ENCODE data around the gene TACC3.
A peak's percentile ranks its signal among the peaks of the same experiment; 100 is the strongest.

Gene TACC3

DNA sequence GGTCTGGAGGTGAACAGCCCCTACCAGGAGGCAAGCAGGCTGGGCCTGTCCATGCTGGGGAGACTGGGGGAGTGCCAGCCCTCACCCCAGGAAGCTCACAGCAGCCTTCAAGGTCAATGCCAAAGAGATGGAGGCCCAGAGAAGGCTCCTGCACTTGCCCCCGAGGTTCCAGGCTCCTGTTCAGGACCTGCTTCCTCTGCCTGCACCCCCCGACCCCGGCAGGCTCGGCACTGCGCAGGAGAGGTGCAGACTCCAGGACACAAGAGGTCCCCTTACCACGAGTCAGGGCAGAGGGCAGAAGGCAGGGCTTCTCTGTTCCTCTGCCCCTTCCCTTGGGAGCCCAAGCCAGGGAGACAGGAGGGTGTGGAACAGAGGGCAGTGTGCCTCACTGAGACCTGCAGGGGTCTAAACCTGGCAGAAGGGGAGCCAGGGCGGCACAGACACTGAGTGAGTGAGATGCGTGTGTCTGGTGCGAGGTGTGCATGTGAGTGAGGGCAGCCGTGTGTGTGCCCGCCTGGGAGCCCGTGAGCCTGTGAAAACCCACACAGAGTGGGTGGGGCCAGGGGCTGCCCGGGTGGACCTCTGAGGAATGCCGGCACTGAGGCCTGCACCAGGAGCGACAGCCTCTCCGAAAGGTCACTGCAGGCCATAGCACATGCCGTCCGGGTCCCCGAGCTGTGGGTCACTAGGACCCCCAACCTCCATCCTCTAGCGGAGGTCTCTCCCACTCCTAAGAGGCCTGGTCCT lies 41.1 kb downstream of the TACC3 start:
- DNase-seq, result no peak

DNA sequence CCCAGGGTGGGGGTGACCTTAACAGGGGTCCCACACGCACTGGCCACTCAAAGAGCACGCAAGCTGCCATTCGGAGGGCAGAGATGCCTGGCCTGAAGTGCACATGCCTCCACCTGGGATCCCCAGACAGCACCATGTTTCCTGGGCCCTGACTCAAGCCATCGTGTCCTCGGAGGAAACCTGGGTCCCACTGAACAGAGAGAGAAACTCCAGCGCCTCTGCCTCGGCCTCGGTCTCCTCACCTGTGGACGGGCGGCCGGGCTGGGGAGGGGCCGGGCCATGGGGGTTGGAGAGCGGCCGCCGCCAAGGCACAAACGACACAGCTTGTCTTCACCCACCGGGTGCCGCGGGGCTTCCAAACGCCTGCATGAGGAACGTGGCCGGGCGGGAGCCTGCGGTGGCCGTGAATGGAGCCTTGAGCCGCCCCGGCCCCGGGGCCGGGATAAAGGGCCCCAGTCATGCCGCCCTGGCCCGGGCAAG lies 41.8 kb downstream of the TACC3 start:
- DNase-seq, result no peak

DNA sequence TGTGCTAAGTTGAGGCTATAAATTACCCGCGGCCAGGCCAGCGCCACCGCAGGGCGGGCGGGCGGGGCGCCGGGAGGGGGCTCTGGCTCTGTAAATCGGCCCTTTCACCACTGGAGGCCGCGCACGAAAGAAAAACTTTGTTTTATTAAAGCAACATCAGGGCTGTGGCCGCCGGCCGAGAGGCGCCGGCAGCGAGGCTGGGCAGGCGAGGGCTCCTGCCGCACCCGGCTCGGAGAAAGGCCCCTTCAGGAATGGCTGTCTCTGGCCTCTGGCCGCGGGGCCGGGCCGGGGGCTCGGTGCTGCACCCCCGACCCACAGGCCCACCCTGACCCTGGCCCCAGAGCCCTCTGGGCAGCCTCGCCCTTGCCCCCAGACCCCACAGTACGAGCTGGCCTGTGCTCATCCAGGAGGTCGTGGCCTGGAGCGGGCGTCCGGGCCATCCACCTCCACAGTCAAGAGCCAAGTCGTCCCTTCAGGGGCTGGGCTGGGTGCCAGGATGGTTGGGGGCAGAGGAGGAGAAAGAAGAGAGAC lies 42.3 kb downstream of the TACC3 start:
- peak; percentile 60 for DNase-seq

DNA sequence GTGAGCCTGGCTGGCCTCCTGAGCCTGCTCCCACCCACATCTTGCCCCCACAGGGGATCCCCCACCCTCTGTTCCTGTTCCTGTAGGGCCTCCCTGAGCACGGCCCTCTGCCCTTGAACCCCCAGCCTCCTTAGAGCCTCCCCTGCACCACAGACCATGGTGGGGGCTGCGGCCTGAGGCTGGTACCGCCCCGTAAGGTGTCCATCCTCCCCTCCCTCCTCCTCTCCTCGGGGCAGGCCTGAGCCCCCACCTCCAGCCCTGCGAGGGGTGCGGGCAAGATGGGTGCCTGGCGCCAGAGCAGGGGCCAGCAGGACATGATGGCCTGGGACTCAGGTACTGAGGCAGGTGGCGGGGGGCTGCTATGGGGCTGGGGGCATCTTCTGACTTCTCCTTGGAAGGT lies 43.3 kb downstream of the TACC3 start:
- no peak for DNase-seq

DNA sequence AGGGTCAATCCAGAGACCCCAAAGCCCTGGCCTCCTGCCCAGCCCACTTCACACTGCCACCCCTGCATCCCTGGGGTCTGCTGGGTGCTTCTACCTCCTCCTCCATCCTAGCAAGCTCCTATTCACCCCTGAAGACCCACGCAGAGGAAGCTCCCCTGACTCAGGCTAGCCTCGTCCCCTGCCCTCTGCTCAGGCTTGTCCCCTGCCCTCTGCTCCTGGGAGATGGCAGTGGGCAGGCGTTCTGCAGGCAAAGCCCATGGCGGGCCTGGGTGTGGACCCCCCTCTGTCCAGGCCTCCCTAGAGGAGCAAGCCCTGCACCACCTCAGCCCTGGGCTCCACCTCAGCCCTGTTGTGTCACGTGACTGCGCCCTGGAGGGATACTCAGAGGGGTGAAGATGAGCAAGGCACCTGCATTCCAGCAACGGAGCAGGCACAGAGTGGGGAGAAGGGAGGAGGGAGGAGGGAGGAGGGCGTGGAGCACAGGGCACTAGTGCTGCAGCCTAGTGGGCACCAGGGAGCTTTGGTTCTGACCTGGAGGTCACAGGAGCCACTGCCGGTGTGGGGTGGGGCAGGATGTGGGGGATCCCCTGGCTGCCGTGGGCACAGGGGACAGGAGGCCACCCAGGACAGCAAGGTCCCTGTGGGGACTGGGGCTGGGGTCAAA lies 44.2 kb downstream of the TACC3 start:
- no peak for DNase-seq

DNA sequence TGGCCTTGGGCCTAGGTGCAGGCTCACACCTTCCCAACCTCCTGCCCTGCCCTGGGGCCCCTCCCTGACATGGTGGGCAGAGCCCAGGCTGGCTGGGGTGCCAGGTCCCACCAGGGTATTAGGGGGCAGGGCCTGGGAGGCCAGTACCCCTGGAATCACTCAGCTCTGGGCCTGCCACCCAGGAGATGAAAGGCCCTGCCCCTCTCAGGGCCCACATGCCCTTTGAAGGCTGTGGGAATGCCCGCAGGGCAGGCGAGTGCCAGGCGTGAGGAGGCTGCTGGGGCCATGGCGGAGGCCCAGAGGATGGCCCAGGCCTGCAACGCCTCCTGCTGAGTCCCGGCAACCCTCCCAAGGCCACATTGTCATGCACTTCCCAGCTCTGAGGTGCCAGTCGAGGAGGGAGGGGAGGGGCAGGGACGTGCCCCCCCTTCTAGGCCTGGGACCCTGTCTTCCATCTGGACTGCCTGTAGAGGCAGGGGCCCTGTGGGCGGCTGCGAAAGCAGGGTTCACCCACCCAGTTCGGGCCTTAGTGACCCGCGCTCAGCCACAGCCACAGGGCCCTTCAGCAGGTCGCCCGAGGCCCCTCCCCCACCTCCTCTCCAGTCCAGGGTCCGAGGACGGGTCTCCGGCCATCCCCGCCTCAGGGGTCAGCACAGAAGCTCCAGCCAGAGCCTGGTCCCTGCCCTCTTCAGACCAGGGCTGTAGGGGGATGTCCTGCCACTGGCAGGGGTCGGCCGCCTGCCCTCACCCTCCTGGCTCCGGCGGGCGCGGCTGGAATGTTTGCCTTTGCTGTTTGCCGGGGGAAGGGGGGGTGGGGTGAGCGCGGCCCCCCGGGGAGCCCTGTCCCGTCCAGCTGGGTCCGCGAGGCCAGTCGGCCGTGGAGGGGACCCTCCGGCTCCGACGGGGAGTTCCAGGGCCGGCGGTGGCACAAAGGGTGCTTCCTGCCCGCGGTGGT lies 45.1 kb downstream of the TACC3 start:
- no peak for DNase-seq

DNA sequence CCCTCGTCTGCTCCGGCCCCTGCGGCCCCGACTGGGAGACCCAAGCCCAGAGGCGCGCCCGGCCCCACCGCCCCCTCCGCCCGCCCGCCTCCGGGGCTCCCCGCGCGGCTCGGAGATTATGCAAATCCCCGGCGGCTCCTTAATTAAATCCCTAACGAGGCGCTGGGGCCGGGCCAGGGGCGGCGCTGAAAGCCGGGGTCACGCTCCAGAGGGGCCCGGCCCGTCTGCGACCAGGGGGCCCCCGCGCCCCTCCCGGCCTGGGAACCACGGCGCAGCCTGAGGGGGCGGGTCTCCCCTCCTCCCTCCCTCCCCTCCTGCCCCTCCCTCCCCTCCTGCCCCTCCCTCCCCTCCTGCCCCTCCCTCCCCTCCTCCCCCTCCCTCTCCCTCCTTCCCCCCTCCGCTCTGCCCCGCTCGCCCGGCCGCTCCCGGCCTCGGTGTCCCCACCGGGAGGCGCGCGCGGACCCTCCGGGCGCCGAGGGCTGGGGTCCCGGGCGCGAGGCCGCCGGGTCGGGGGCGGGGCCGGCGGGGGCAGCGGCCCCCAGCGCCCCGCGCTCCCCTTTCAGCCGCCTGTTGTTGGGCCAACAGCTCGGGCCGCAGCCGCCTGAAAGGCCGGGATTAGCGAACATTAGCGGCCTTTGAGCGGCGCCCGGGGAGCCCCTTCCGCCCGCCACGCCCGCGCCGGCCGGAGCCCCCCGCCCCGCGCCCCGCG lies 45.9 kb downstream of the TACC3 start:
- peak; percentile 39 for DNase-seq

DNA sequence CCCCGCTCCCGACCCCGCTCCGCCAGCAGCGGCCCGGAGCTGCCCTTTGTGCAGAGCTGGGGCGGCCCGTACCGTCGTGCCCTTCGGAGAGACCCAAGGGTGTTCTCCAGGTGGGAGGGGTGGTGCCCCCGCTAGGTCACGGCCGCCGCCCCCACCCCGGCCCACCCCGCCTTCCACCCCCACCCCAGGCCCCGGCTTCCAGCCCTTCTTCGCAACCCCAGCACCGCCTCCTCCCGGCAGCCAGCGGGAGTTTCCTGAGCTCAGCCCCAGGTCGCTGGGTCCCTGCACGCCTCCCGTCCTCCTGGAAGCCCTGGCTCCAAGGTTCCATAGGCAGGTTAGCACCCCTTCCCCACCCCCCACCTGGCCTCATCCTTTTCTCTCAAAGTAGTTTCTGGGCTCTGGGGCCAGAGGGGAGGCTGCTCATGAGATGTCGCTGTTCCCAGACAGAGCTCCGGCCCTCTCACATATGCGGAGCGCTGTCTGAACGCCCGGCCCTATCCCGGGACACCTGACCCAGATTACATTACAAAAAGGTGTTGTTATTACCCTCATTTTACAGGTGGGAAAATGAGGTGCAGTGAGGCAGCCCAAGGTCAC lies 46.5 kb downstream of the TACC3 start:
- DNase-seq, result peak; percentile 48

DNA sequence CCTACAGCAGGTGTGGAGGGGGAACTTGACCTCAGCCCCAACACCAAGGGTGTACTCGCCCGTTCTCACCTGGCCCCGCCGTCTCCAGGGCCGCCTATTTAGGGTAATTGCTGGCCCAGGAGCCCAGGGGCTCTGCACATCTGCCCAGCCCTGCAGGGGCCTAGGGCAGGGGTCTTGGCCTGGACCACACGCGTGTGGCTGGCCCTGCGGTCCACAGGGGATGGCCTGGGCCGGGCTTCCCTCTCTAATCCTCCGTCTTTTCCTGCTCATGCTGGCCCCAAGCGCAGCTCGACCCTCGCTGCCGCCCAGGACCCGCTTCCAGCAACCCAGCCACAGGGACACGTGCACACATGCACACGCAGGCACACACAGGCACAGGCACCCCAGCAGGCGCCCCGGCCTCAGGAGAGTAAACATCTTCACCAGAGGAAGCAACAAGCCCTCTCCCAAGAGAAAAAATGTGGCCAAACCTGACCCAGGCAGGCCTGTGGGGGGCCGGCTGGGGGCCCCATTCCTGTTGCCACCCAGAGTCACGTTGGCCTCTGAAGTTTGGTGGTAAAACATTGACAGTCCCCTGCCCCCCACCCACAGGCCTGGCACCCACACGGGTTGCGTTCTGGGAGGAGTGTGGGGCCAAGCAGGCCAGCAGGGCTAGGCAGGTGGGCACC lies 47.2 kb downstream of the TACC3 start:
- no peak for DNase-seq

DNA sequence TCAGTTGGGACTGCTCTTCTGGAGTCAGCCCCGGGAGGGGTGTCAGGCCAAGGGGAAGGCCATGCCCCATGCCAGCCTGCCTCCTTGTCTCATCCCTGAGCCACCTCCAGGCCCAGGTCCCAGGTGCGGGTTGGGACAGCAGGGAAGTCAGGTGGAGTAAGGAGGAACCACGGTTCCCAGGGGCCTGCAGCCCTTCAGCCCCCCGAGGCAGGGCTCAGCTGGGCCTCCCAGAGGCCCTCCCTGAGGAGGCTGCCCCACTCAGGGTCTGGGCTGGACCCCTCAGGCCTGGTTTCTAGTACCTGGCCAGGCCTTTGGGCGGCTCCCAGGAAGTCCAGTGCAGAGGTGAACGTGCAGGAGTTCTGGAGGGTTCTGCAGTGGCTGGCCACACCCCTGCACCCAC lies 48.4 kb downstream of the TACC3 start:
- DNase-seq, result no peak

DNA sequence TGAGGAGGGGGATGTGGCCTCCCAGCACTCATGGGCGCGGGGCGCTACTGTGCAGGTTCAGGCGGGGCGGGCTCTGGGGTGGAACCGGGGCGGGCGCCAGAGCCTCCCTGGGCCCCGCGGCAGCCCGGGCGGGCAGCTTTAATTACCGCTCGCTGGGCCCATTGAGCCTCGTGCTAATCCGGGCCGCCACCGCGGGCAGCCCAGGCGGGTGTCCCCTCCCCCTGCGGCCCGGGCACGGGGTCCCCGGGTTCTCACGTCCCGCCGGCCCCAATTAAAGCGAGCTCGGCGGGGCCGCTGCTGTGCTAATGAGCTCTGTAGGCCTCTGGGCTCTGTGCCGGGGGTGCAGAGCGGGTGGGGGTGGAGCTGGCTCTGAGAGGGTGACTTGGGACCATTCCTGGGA lies 48.9 kb downstream of the TACC3 start:
- DNase-seq, result no peak

DNA sequence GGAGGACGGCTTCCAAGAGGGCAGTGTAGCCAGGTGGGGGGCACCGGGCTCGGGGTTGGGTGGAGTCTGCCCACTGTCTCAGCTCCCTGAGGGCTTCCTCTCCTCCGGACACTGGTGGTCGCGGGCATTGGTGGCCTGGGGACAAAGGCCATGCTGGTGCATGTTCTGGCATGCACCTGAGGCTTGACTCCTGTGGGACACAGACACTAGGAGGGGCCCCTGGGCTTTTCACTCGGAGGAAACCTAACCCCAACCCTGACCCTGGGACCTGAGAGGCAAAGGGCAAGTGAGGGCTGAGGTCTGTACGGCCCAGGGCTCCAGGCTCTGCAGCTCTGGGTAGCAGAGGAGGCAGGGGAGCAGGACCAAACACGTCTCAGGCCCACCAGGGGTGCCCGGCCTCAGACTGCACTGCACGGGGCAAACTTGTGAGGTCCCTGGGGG lies 49.5 kb downstream of the TACC3 start:
- DNase-seq, result no peak

DNA sequence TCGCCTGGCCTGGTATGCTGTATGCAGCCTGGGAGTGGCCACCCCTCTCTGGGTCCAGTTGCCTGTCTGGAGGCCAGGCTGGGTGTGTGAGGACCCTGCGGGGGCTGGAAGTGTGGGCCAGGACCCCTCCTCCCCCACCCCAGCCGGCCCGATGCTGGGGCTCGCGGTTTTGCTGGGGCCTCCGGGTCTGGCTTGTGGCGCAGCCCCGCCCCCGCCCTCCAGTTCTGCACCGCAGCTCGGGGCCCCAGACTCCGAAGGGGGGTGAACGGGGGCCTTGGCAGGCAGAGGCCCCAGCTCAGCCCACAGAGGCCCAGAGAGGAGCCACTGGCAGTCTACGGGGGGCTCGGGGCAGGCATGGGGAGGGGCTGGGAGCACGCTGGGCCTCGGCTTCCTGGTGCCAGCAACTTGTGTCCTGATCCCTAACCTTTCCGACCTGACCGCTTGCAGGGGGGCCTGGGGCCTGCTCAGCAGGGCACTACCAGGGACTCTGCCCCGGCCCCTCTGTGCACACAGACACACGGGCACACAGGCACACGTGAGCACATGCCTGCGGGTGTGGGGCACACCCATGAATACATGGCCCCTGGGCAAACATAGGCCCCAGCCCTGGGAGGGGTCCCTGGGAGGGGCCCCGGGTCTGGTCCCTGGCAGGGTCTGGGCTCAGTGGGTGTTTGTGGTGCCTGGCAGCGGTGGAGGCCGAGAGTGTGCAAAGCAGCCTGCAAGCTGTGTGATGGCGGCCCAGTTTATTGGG lies 50.4 kb downstream of the TACC3 start:
- DNase-seq, result no peak

DNA sequence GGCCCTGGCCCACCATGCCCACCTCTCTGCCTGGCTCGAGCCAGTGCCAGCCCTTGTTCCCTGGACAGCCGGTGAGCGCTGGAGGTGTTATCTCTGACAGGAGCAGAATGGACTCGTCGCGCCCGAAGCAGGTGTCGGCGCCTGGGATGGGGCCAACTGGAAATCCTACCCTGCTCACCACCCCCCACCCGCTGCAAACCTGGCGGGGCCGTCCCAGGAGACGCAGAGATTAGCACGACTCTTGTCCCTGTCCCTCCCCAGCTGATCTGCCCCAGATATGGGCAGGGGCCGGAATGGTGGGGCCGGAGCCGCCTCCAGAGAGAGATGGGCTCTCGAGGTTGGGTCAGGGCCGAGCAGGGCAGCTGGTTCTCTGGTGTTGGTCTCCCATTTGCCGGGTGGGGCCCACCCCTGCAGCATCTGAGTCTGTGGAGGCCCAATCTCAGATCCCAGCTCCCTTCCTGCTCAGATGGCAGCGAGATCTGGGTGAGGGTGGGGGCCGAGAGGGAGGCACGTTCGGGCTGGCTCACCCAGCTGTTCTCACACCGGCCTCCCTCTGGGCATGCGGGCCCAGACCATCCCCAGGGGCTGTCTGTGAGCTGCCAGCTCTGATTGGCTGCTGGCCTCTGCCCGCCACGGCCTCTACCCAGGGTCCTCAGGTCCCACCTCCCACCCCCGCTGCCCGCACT lies 51.7 kb downstream of the TACC3 start:
- no peak for DNase-seq

DNA sequence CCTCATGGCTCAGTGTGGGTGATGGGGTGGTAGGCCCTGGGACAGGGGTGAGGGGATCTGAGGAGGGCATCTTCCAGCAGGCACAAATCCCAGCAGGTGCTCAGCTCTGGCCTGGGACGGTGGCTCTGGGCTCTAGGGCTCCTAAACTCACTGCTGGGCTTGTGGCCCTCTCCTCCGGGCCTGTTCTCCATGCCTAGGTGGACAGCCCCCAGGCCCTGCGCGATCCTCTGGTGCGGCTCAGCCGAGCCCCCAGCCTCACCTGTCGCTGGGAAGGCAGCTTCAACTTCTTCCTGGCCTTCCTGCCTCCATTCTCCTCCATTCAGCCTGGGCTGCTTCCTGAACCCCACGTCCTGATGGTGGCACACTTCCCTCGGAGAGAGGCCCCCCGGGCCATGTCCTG lies 52.4 kb downstream of the TACC3 start:
- no peak for DNase-seq

DNA sequence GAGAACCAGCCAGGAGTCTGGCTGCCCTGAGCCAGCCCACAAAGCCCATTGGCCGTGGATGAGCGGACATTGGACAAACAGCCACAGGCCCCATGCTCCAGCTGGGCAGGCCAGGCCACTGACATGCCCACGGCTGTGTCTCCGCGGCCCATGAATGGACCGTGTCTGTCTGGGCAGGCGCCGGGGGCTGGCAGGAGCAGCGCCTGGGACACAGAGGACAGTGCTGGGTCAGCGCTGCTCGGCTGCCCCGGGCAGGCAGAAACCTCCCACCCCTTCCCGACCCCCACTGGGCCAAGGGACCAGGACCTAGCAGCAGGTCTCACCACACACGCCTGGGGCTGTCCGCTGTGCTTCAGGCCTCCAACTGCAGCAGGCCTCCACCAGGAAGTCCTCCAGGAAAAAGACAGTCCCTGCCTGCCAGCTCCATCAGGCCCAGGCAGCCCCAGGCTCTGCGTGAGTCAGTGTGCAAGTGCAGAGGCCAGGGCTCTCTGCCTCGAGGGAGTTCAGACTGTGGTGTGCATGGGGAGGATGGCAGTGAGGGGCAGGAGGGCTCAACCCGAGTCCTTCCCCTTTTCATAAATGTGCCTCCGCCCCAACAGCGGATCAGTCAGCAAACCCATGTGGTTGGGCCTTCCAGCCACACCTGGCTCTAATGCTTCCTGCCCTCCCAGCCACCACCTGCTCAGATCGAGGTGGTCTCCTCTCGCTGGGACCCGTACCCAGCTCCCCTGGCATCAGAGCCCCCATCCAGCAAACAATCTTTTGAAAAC lies 54.6 kb downstream of the TACC3 start:
- no peak for DNase-seq

DNA sequence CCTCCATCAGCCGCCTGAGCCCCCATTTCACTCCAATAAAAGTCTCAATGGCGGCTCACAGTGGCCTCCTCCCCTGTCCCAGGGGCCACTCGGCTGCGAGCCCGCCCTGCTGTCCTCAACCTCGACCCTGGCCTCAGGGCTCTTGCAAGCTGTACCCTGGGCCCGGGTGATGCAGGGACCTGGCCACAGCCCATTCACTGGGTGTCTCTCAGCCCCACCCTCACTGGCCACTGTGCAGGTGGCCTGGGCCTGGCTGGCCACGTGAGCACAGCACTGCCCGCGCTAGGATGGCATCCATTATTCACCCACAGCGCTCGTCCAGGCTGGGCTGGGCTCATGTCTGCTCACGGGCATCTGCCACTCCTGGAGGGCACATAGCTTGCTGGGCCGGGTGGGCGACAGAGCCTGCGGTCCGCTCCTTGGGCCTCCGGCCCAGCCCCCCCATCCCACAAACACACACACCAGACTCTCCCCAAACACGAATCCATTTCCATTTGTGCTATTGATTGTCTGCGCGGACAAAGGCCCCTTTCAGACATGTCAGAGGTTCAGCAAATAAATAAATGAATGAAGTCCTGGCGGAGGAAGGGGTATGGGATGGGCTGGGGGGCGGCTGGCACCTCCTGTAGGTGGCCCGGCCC lies 55.3 kb downstream of the TACC3 start:
- DNase-seq, result no peak

Measured in fibroblast of skin of scalp (primary cell).